Keratinocyte (primary cell): ENCODE data around the gene DNAJB8. TPM values are rescaled to one million over a fixed set of nuclear protein-coding genes. Genes with fewer than 3 reads are reported as not detected.

Experiments used
- DNase-seq: peaks from one replicate; pipeline ENCODE4 v3.0.0-alpha.2; 2011; ENCODE audit warnings: low read depth, missing footprints, low spot score
- FAIRE-seq: peaks from 2 replicates; lab custom pipeline; 2011; peaks lifted over from hg19 to GRCh38; lab: Jason Lieb, UNC
- H2AFZ ChIP-seq: 2 replicates; pipeline ENCODE4 v1.6.0; 2012; ENCODE audit warnings: low read length, control low read depth, inconsistent platforms; ENCODE audit not compliant: control insufficient read depth
- H3K27ac ChIP-seq: 2 replicates; pipeline ENCODE4 v1.5.1; 2011; ENCODE audit warnings: low read length; ENCODE audit not compliant: control insufficient read depth, insufficient read depth
- H3K27me3 ChIP-seq: 3 replicates; pipeline ENCODE4 v1.6.0; 2011; ENCODE audit warnings: low read length; ENCODE audit not compliant: control insufficient read depth, insufficient read depth; ENCODE audit errors: extremely low read depth
- H3K36me3 ChIP-seq, 2 experiments: 2 replicates in 1 of 2; 3 replicates in 1 of 2; pipeline ENCODE4 v1.5.1; 2011; ENCODE audit warnings: low read length in 2 of 2, mild to moderate bottlenecking in 1 of 2; ENCODE audit not compliant: control insufficient read depth in 2 of 2, insufficient read depth in 2 of 2; ENCODE audit errors: extremely low read depth in 1 of 2
- H3K4me1 ChIP-seq: 3 replicates; pipeline ENCODE4 v1.5.1; 2011; ENCODE audit warnings: low read length; ENCODE audit not compliant: control insufficient read depth, insufficient read depth; ENCODE audit errors: extremely low read depth
- H3K4me2 ChIP-seq: 3 replicates; pipeline ENCODE4 v1.6.0; 2011; ENCODE audit warnings: low read depth, low read length; ENCODE audit not compliant: control insufficient read depth, insufficient read depth; ENCODE audit errors: extremely low read depth
- H3K4me3 ChIP-seq, 3 experiments: fragments of 200-600 bp in 1 of 3; sonication (generic) in 1 of 3; 2 replicates in 2 of 3; 3 replicates in 1 of 3; pipeline ENCODE4 v1.5.1; 2011 to 2016; ENCODE audit warnings: low read length in 3 of 3, mild to moderate bottlenecking in 3 of 3, control low read depth in 2 of 3, inconsistent platforms in 1 of 3, low read depth in 1 of 3, mixed read lengths in 1 of 3, mixed run types in 1 of 3, moderate library complexity in 1 of 3; ENCODE audit not compliant: control insufficient read depth in 2 of 3, insufficient read depth in 2 of 3; ENCODE audit errors: extremely low read depth in 1 of 3
- H3K79me2 ChIP-seq: 2 replicates; pipeline ENCODE4 v1.6.0; 2012; ENCODE audit warnings: low read length; ENCODE audit not compliant: control insufficient read depth, insufficient read depth
- H3K9ac ChIP-seq: 3 replicates; pipeline ENCODE4 v1.6.0; 2011; ENCODE audit warnings: low read length; ENCODE audit not compliant: control insufficient read depth, insufficient read depth; ENCODE audit errors: extremely low read depth
- H3K9me1 ChIP-seq: 3 replicates; pipeline ENCODE4 v1.6.0; 2011; ENCODE audit warnings: low read length; ENCODE audit not compliant: control insufficient read depth, insufficient read depth; ENCODE audit errors: extremely low read depth
- H3K9me3 ChIP-seq: 2 replicates; pipeline ENCODE4 v1.5.1; 2012; ENCODE audit warnings: low read depth, low read length; ENCODE audit not compliant: control insufficient read depth
- H4K20me1 ChIP-seq: 3 replicates; pipeline ENCODE4 v1.6.0; 2011; ENCODE audit warnings: low read length; ENCODE audit not compliant: control insufficient read depth, insufficient read depth; ENCODE audit errors: extremely low read depth
- EZH2 ChIP-seq: IDR thresholded peaks from one replicate; pipeline ENCODE4 v1.6.1; 2012; ENCODE audit warnings: inconsistent platforms, mild to moderate bottlenecking, low read length, moderate library complexity
- dilution Hi-C: fragments of 300-500 bp; cut with MboI; formaldehyde crosslinking; loops from one replicate; pipeline ENCODE4 v1.7.0; 2020; ENCODE audit warnings: low sequenced_read_pairs; ENCODE audit not compliant: extremely low pct_ligation_motif_present
- polyA plus RNA-seq, 5 experiments: library from polyadenylated mRNA; depleted of rRNA in 3 of 5; stranded (reverse) in 3 of 5; stranded (forward) in 1 of 5; unstranded in 1 of 5; fragments of >200 nt; gene quantifications; 1 replicate in 1 of 5; 2 replicates in 3 of 5; 3 replicates in 1 of 5; pipeline versions ENCODE4 v1.2.1 to v1.2.3, GENCODE V29; 2011 to 2012; ENCODE audit warnings: missing spikeins in 2 of 5, low read depth in 1 of 5, low replicate concordance in 1 of 5
- TF ChIP-seq, protein P1 (sequence below), 3 experiments: IDR thresholded peaks in 1 of 3; conservative IDR thresholded peaks in 1 of 3; optimal IDR thresholded peaks in 1 of 3; 2 replicates in 2 of 3; 3 replicates in 1 of 3; pipeline versions ENCODE3 to v1.5.1; 2011; ENCODE audit warnings: low read length in 3 of 3, mild to moderate bottlenecking in 3 of 3, moderate library complexity in 2 of 3, control low read depth in 1 of 3, inconsistent platforms in 1 of 3; ENCODE audit not compliant: insufficient read depth in 2 of 3; ENCODE audit errors: extremely low read depth in 1 of 3

The DNAJB8 gene
- polyA plus RNA-seq, 1 donor (not counting 4 experiments of a cell fraction or from before 2014, with no cell fraction given), result not detected

DNA sequence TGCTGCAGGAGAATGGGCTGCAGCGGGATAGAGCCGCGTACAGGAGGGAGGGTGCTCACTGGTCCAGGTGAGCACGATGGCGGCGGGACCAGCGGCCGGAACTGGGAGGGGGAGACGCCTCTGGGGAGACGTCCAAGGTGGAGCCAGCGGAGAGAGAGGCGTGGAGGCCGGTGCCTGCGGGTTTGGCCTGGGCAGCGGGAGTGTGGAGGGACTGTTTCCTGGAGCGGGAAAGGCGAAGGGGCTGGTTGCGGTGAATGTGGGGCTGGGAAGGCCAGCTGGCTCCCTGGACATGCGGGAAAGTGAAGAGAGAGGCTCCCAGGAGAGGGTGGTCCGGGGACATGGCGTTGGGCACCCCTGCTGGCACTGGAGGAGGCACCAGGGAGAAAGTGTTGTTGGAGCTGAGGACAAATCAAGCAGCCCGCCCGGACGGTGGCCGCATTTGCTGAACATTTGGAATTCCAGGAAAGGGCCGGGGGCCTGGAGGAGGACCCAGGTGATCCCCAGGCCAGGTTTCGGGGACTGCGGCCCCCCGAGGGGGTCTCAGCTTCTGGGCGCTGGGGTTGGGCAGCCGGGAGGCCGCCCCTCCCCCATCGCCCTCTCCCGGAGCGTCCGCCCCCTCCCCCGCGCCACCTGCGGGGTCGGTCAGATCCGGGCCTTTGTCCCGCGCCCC is 34.3 kb downstream of the DNAJB8 start:
- H3K9me3 ChIP-seq, result no peaks in the 10 kb centered on the region
- H3K4me1 ChIP-seq, result no peaks in the 10 kb centered on the region
- dilution Hi-C loops, result no loop called here
- H3K4me3 ChIP-seq, result no peak overlapping the region
- H3K9ac ChIP-seq, result no peak overlapping the region
- no peak for DNase-seq
- no peak overlapping the region for H3K27ac ChIP-seq
- peaks cover 3% of the 10 kb centered on the region for H4K20me1 ChIP-seq
- H3K4me2 ChIP-seq, result no peak overlapping the region
- H2AFZ ChIP-seq, result no peak overlapping the region
- H3K27me3 ChIP-seq, result peaks cover 66% of the 10 kb centered on the region
- no peaks in the 10 kb centered on the region for H3K9me1 ChIP-seq
- TF ChIP-seq EZH2, result peak; percentile 76
- TF ChIP-seq, protein P1, sequence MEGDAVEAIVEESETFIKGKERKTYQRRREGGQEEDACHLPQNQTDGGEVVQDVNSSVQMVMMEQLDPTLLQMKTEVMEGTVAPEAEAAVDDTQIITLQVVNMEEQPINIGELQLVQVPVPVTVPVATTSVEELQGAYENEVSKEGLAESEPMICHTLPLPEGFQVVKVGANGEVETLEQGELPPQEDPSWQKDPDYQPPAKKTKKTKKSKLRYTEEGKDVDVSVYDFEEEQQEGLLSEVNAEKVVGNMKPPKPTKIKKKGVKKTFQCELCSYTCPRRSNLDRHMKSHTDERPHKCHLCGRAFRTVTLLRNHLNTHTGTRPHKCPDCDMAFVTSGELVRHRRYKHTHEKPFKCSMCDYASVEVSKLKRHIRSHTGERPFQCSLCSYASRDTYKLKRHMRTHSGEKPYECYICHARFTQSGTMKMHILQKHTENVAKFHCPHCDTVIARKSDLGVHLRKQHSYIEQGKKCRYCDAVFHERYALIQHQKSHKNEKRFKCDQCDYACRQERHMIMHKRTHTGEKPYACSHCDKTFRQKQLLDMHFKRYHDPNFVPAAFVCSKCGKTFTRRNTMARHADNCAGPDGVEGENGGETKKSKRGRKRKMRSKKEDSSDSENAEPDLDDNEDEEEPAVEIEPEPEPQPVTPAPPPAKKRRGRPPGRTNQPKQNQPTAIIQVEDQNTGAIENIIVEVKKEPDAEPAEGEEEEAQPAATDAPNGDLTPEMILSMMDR (optimal IDR thresholded peaks at IDR 0.05 in 1 of 3, IDR thresholded peaks at IDR 0.05 in 1 of 3, conservative IDR thresholded peaks at IDR 0.05 in 1 of 3; ENCODE audit: extremely low read depth in 1 of 3, insufficient read depth in 2 of 3, low read length in 3 of 3), result no peak
- H3K79me2 ChIP-seq, result no peaks in the 10 kb centered on the region
- H3K36me3 ChIP-seq, result no peaks in the 10 kb centered on the region
- FAIRE-seq, result no peak

- dilution Hi-C loops, result no loop called here
- Histone ChIP-seq H3K36me3 (no peaks in the 10 kb centered on the region), H3K9me3 (no peaks in the 10 kb centered on the region), H3K27ac (no peak overlapping the region), H3K27me3 (peaks cover 66% of the 10 kb centered on the region), H3K79me2 (no peaks in the 10 kb centered on the region), H3K4me2 (no peak overlapping the region), H2AFZ (no peak overlapping the region), H3K4me1 (no peaks in the 10 kb centered on the region), H4K20me1 (peaks cover 3% of the 10 kb centered on the region), H3K4me3 (no peak overlapping the region), H3K9me1 (no peaks in the 10 kb centered on the region), H3K9ac (no peak overlapping the region)
- TF ChIP-seq, protein P1 (optimal IDR thresholded peaks at IDR 0.05 in 1 of 3, IDR thresholded peaks at IDR 0.05 in 1 of 3, conservative IDR thresholded peaks at IDR 0.05 in 1 of 3; ENCODE audit: extremely low read depth in 1 of 3, insufficient read depth in 2 of 3, low read length in 3 of 3), result no peak
- no peak for TF ChIP-seq EZH2
- no peak for DNase-seq
- FAIRE-seq, result no peak
These were observed 34.8 kb downstream of the DNAJB8 start for GRCh38 chr3:128431803-128432300.
